ENCODE data around the gene SP140L.
"Not testable (repeated sequence)": the region's sequence is repeated elsewhere in the genome, so short reads cannot be mapped to it uniquely, and the experiment has no call there.

The SP140L gene

DNA sequence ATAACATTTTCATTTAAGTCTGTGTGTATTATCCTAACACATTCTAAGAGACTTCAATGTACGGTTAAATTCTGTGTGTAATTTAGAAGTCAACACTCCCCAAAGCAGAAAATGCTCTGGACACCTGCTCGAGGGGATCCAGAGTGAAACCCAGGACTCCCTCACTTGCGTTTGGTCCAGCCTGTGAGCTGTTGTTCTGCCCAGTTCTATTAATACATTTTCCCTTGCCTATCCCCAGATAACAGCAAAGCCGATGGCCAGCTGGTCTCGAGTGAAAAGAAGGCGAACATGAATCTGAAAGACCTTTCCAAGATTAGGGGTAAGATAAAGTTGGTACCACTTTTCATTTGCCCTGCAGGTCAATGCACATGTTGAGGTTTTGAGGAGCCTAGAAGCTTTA lies 58.0 kb downstream of the SP140L start:
- DNase-seq, result no peak

- no peak for DNase-seq
Observed at GRCh38 chr2:230394301-230394700, 67.3 kb downstream of the SP140L start.

GRCh38 chr2:230398698-230399097 lies 71.7 kb downstream of the SP140L start:
- DNase-seq, result not testable (repeated sequence)

DNA sequence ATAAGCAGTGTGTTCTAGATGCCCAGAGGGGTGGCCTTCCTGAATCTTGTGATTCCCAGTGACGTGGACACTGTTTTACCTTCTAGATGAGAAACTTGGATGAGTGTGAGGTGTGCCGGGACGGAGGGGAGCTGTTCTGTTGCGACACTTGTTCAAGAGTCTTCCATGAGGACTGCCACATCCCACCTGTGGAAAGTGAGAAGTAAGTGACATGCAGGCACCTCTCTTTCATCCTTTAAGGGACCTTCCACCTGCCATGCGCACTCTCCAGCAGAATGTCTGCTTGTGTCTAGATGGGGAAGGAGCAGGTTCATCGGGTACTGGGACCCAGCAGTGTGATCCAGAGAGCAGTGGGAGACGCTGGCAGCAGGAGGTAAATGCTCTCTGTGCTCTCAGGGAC lies 73.0 kb downstream of the SP140L start:
- DNase-seq, result no peak

- DNase-seq, result no peak
Observed at GRCh38 chr2:230400454-230400853, 73.5 kb downstream of the SP140L start.

GRCh38 chr2:230401026-230401425 lies 74.0 kb downstream of the SP140L start:
- DNase-seq, result not testable (repeated sequence)

GRCh38 chr2:230403746-230404145 lies 76.8 kb downstream of the SP140L start:
- no peak for DNase-seq

DNA sequence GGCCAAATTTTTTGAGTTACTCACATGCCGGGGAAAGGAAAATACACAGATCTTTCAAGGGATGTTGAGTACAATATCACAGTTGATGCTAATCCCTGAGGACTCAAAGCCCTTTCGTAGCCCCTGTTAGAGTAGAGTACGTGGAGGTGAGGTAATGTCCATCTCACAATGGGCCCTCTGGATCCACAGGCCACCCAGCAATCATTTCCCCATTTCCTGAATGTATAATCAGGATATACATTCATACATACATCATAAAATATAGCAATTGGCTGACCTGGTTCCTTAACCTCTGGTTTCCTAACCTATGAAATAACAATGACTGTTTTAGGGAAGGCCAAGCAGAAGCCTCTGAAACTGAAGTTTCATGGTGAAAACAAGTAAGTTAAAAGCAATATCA lies 78.8 kb downstream of the SP140L start:
- no peak for DNase-seq

DNA sequence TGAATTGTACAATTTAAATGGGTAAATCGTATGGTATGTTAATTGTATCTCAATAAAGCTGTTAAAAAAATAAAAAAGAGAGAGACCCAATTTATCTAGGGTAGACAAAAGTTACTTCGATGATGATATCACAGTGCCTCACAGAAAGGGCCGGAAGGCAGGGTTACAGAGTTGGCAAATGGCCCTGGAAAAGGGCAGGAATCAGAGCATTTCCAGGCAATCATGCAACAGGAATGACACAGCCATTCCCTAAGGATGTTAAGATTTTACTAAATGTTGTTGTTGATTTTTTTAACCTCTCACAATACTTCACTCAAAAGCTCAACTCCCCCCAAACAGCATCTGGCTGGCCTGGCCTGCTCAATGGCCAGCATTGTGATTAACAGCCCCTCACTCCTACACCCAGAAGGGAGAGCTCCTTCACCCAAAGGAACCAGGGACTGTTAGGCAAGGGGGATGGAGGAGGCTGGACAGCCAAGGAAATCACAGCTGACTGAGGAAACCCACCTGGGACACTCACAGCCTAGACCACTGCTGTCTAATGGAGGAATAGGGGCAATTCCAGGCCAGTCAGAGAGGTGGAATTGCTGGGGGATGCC lies 81.3 kb downstream of the SP140L start:
- DNase-seq, result no peak

DNA sequence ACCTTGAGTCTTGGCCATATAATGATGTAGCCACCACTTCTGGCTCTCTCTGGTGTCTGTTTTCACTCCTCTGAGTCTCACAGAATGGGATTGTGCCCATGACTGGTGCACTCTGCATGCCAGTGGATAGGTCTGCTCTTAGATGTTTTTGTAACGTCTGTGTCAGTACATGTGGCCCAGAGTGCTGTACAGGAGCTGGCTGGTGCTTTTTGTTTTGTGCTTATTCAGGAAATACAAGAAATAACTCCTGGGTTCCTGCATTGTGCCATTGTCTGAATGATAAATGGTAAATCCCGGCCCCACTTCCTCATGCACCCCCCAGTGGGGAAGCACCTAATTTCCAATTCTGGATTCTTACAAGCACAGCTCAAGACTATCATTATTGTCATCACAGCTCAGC lies 82.3 kb downstream of the SP140L start:
- DNase-seq, result not testable (repeated sequence)

DNA sequence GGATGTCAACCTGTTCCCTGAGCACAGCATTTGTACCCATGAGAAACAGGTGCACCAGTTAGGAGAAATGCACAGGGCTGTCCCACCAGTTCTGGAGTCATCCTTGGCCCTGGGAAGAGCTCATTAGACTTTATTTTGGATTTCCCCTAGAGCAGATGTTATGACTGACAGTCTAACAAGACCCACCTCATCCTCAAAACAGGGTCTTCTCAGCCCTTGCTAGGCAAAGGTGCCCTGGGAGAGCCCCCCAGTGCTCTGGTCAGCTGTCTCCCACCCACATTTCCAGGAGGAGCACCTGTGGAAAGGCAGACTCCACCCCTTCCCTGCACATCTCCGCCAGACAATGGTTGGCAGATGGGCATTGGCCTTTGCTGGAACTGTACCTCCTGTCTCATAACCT lies 83.3 kb downstream of the SP140L start:
- no peak for DNase-seq

- DNase-seq, result no peak
Observed at GRCh38 chr2:230410861-230411569, 84.0 kb downstream of the SP140L start.

DNA sequence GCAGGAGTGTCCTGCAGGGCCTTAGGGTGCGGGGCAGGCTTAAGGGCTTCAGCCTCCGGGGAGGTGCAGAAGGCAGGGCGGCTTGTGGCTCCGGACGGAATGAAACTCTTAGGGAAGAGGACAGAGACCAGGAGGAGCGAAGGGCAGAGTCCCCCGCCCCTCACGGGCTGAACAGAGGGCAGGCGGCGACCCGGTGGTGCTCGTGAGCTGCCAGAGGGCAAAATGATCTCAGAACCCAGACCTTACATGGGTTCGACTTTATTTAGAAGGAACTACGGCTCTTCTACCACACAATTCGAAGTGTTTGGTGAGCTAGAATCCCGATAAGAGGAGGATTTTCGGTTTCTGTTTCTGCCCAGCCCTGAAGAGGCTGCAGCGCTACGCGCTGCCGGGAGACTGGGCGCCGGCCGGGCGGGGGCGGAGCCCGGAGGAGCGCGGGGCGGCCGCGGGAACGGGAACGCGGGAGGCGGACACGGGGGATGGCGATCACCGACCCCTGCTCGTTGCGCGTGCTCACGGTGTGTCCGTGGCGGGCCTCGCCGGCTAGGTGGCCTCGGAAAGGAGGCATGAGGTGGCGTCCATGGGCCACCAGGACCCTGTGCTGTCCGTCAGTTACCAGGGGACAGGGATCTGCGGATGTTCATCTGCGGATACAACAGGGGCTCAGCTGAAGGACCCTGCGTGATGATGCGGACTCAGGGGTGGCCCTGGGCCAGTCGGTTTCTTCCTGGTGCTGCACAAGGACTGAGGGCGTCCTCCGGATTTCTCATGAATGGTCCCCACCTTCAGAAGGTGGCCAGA lies 84.8 kb downstream of the SP140L start:
- DNase-seq, result no peak

- no peak for DNase-seq
Observed at GRCh38 chr2:230412371-230412711, 85.3 kb downstream of the SP140L start.

GRCh38 chr2:230412846-230413245 lies 85.9 kb downstream of the SP140L start:
- no peak for DNase-seq

DNA sequence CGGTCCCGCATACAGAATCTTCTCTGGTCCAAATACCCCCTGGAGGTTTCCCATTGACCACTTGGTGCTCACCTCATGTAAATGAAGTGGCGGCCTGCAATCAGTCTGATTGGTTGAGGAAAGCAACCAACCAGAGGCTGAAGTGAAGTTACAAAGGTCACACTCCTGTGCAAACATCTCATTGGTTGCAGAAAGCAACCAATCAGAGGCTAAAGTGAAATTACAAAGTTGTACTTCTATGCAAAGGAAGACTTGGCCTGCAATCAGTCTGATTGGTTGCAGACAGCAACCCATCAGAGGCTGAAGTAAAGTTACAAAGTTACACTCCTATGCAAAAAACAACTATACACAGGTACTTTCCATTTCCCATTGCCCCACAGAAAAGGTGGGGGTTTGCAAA lies 86.5 kb downstream of the SP140L start:
- DNase-seq, result no peak

DNA sequence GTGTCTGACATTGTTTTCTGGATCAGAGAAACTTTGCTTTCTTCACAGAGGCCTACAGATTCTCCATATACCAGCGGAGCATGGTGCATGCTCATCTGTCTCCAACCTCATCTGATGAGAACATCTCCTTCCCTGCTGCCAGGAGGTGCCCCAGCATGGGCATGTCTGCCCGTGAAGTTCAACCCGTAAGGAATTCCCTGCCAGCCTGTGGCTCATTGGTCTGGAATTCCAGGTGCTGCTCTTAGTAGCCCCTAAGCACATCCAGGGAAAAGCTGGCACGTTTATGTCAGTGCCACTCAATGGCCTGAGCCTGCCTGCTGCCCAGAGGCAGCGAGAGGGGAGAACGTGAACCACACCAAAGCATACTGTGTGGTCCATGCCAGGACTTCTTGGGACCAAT lies 87.3 kb downstream of the SP140L start:
- no peak for DNase-seq

DNA sequence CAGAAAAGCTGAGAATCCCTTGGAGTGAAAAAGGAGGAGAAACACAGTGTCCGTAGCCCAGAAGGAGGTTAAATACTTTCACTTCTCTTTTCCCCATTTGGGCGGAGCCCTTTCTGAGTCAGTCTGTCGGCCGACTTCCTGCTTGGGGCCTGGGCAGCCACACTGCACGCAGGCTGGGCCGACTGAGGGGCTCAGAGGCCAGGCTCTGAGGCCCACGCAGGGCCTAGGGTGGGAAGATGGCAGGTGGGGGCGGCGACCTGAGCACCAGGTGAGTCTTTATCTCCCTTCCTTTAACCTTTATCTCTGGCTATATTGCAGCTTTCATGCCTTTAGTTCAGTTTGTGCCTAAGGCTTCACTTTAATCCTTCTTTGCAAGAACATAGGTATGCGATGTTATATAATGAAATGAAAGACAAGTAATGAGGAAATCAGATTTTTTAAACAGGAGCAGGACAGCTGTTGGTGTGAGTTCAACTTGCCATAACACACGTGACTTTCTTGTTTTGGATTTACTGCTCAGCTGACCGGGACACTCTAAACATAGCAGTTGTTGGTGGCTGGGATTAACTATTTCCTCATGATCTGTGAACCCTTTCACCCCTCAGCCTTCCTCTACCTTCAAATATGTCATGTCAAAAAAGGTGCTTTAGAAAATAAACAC lies 89.2 kb downstream of the SP140L start, which contains the start of gene SP100:
Gene SP100 (plus strand): TSS at position 141 of the 661 bp plus-strand sequence. CDS start 96 bp downstream, at position 237.
- no peak for DNase-seq

DNA sequence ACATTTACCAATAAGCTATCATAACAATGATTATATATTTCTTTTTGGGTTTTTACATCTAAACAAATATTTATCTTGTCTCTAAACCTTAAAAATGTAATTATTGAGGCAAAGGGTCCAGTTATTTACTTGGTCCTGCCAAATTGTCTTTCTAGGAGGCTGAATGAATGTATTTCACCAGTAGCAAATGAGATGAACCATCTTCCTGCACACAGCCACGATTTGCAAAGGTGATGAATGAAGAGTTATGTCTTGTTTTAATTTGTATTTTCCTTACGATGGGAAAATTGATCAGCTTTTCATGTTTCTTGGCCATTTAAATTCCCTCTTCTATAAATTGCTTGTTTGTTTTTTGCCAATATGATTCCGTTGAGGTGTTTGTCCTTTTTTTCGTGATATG lies 90.4 kb downstream of the SP140L start:
- DNase-seq, result no peak

- DNase-seq, result no peak
Observed at GRCh38 chr2:230418341-230419016, 91.5 kb downstream of the SP140L start.

DNA sequence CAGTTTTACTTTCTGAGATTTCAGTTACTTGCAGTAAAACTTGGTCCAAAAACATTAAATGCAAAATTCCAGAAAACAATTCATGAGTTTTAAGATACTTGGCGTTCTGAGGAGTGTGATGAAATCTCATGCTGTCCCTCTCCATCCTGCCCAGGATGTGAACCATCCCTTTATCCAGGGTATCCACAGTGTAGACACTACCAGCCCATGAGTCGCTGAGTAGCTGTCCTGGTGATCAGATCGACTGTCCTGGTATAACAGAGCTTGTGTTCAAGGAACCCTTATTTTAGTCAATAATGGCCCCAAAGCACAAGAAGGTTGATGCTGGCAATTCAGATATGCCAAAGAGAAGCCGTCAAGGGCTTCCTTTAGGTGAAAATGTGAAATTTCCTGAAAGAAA lies 92.2 kb downstream of the SP140L start:
- DNase-seq, result no peak

- DNase-seq, result no peak
Observed at GRCh38 chr2:230422149-230422548, 95.2 kb downstream of the SP140L start.
